DOHH2 (cell line): ENCODE measurements around the gene REEP1.

ENCODE experiments used
- CTCF ChIP-seq: fragments of 200-600 bp; sonication (generic); IDR thresholded peaks from one replicate; pipeline ENCODE4 v1.5.1; 2014; ENCODE audit warnings: antibody characterized with exemption, mild to moderate bottlenecking, low read depth, low read length; ENCODE audit not compliant: poor library complexity, severe bottlenecking
- EZH2phosphoT487 ChIP-seq: fragments of 200-600 bp; sonication (generic); IDR thresholded peaks from 2 replicates; pipeline ENCODE4 v1.6.1; 2017; ENCODE audit warnings: borderline replicate concordance, mild to moderate bottlenecking, antibody characterized with exemption, low read length, moderate library complexity, mixed read lengths

- TF ChIP-seq CTCF (peak; percentile 66), EZH2phosphoT487 (no peak)
These were observed 87.6 kb downstream of the REEP1 start for GRCh38 chr2:86249579-86250391.
